K562 (cell line): Measurements from ENCODE around the gene ACO2.

Experiments used
- CREB1 ChIP-seq, 2 experiments: sonication (generic) in 1 of 2; formaldehyde crosslinking in 1 of 2; IDR thresholded peaks; 2 replicates each; pipeline versions ENCODE4 v1.6.1 to v1.8.0; 2012 to 2022; ENCODE audit warnings: inconsistent platforms in 1 of 2, mild to moderate bottlenecking in 1 of 2, missing genetic modification reagents in 1 of 2, moderate library complexity in 1 of 2
- EZH2 ChIP-seq: IDR thresholded peaks from 2 replicates; pipeline ENCODE4 v1.6.1; 2012; ENCODE audit warnings: low read depth, mild to moderate bottlenecking, inconsistent platforms, low read length, borderline replicate concordance
- MAFG ChIP-seq: fragments of 450-650 bp; conservative IDR thresholded peaks from 2 replicates; pipeline ENCODE4 v1.6.1; 2016; ENCODE audit warnings: missing genetic modification characterization, missing compliant biosample characterization
- NCOA4 ChIP-seq: fragments of 450-650 bp; IDR thresholded peaks from 2 replicates; pipeline ENCODE4 v1.6.1; 2018; ENCODE audit warnings: mild to moderate bottlenecking; ENCODE audit not compliant: partially characterized antibody
- NEUROD1 ChIP-seq: fragments of 150-350 bp; IDR thresholded peaks from 2 replicates; pipeline ENCODE4 v1.6.1; 2014; ENCODE audit warnings: borderline replicate concordance, low read length, low read depth; ENCODE audit not compliant: partially characterized antibody
- NR3C1 ChIP-seq: sonication (generic); formaldehyde crosslinking; IDR thresholded peaks from 2 replicates; pipeline ENCODE4 v1.8.1; 2022; ENCODE audit warnings: missing genetic modification reagents
- RCOR1 ChIP-seq, 2 experiments: IDR thresholded peaks; 2 replicates each; pipeline ENCODE4 v1.6.1; 2012; ENCODE audit warnings: low read depth in 2 of 2, low read length in 2 of 2, borderline replicate concordance in 1 of 2, improper control_type of control experiment in 1 of 2
- YY1 ChIP-seq, 3 experiments: IDR thresholded peaks; 2 replicates each; pipeline ENCODE4 v1.6.1; 2011; ENCODE audit warnings: low read length in 2 of 3, mild to moderate bottlenecking in 2 of 3, moderate library complexity in 2 of 3, borderline replicate concordance in 1 of 3, control low read depth in 1 of 3, low read depth in 1 of 3; ENCODE audit not compliant: insufficient read depth in 3 of 3, insufficient replicate concordance in 2 of 3, control insufficient read depth in 1 of 3, insufficient read length in 1 of 3; ENCODE audit errors: extremely low read depth in 1 of 3
- ZKSCAN1 ChIP-seq: fragments of 150-350 bp; IDR thresholded peaks from 2 replicates; pipeline ENCODE4 v1.6.1; 2016; ENCODE audit warnings: low read depth, low read length
- ZNF184 ChIP-seq: sonication (generic); formaldehyde crosslinking; IDR thresholded peaks from 2 replicates; pipeline ENCODE4 v1.5.0; 2020; ENCODE audit warnings: missing genetic modification reagents
- ZZZ3 ChIP-seq: fragments of 450-650 bp; IDR thresholded peaks from 2 replicates; pipeline ENCODE4 v1.6.1; 2016; ENCODE audit warnings: antibody characterized with exemption, mild to moderate bottlenecking, moderate library complexity
- TF ChIP-seq, protein P1 (sequence below), 3 experiments: IDR thresholded peaks in 2 of 3; conservative IDR thresholded peaks in 1 of 3; 2 replicates each; pipeline ENCODE4 v1.5.1; 2011 to 2012; ENCODE audit warnings: low read length in 3 of 3, mild to moderate bottlenecking in 3 of 3, control low read depth in 2 of 3, improper control_type of control experiment in 1 of 3, inconsistent platforms in 1 of 3, low read depth in 1 of 3, mixed read lengths in 1 of 3, moderate library complexity in 1 of 3; ENCODE audit not compliant: insufficient read depth in 2 of 3
- TF ChIP-seq, protein P2 (sequence below): fragments of 450-650 bp; formaldehyde crosslinking; IDR thresholded peaks from 2 replicates; pipeline ENCODE4 v1.4.0; 2022; ENCODE audit warnings: missing genetic modification characterization
- TF ChIP-seq, protein P3 (sequence below): fragments of 250-450 bp; sonication (Bioruptor Pico); IDR thresholded peaks from 2 replicates; pipeline ENCODE4 v1.8.0; 2021; ENCODE audit warnings: moderate library complexity, mild to moderate bottlenecking, inconsistent platforms

DNA sequence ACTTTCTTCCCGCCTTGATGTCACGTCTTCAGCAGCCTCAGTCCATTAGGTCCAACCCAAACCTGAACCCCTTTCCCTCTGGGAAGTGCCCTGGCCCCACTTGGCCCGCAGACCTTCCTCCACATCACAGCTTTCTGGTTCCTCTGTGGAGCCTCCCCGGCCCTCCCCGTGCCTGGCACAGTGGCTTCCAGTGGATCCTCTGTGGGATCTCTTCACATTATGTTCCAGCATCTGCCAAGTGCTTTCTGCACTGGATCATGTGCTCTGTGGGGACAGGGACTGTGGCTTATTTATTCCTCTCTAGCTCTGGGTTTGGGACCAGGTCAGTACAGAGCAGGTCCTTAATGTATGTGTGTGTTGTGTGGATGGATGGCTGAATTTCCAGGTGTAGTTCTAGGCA, 44.5 kb downstream of the ACO2 start:
- no peak for TF ChIP-seq RCOR1 (IDR thresholded peaks at IDR 0.05; ENCODE audit: borderline replicate concordance in 1 of 2, low read depth in 2 of 2, low read length in 2 of 2)
- TF ChIP-seq EZH2, result no peak
- TF ChIP-seq NR3C1 (CRISPR knock-in tag), result no peak
- TF ChIP-seq, protein P1, sequence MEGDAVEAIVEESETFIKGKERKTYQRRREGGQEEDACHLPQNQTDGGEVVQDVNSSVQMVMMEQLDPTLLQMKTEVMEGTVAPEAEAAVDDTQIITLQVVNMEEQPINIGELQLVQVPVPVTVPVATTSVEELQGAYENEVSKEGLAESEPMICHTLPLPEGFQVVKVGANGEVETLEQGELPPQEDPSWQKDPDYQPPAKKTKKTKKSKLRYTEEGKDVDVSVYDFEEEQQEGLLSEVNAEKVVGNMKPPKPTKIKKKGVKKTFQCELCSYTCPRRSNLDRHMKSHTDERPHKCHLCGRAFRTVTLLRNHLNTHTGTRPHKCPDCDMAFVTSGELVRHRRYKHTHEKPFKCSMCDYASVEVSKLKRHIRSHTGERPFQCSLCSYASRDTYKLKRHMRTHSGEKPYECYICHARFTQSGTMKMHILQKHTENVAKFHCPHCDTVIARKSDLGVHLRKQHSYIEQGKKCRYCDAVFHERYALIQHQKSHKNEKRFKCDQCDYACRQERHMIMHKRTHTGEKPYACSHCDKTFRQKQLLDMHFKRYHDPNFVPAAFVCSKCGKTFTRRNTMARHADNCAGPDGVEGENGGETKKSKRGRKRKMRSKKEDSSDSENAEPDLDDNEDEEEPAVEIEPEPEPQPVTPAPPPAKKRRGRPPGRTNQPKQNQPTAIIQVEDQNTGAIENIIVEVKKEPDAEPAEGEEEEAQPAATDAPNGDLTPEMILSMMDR (IDR thresholded peaks at IDR 0.05 in 2 of 3, conservative IDR thresholded peaks at IDR 0.05 in 1 of 3; ENCODE audit: insufficient read depth in 2 of 3, low read depth in 1 of 3, low read length in 3 of 3), result no peak
- TF ChIP-seq, protein P2, sequence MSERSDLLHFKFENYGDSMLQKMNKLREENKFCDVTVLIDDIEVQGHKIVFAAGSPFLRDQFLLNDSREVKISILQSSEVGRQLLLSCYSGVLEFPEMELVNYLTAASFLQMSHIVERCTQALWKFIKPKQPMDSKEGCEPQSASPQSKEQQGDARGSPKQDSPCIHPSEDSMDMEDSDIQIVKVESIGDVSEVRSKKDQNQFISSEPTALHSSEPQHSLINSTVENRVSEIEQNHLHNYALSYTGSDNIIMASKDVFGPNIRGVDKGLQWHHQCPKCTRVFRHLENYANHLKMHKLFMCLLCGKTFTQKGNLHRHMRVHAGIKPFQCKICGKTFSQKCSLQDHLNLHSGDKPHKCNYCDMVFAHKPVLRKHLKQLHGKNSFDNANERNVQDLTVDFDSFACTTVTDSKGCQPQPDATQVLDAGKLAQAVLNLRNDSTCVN (CRISPR knock-in tag), result no peak
- TF ChIP-seq CREB1 (IDR thresholded peaks at IDR 0.05), result no peak
- no peak for TF ChIP-seq CREB1 (CRISPR knock-in tag; IDR thresholded peaks at IDR 0.05)
- TF ChIP-seq ZZZ3, result no peak
- no peak for TF ChIP-seq YY1 (IDR thresholded peaks at IDR 0.05; ENCODE audit: borderline replicate concordance in 1 of 3, control insufficient read depth in 1 of 3, extremely low read depth in 1 of 3, insufficient read depth in 3 of 3, insufficient read length in 1 of 3, insufficient replicate concordance in 2 of 3, low read depth in 1 of 3, low read length in 2 of 3)
- no peak for TF ChIP-seq NEUROD1
- TF ChIP-seq MAFG (tag), result no peak
- TF ChIP-seq, protein P3, sequence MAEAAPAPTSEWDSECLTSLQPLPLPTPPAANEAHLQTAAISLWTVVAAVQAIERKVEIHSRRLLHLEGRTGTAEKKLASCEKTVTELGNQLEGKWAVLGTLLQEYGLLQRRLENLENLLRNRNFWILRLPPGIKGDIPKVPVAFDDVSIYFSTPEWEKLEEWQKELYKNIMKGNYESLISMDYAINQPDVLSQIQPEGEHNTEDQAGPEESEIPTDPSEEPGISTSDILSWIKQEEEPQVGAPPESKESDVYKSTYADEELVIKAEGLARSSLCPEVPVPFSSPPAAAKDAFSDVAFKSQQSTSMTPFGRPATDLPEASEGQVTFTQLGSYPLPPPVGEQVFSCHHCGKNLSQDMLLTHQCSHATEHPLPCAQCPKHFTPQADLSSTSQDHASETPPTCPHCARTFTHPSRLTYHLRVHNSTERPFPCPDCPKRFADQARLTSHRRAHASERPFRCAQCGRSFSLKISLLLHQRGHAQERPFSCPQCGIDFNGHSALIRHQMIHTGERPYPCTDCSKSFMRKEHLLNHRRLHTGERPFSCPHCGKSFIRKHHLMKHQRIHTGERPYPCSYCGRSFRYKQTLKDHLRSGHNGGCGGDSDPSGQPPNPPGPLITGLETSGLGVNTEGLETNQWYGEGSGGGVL (CRISPR knock-in tag), result no peak
- TF ChIP-seq NCOA4, result no peak
- no peak for TF ChIP-seq ZNF184 (CRISPR knock-in tag)
- no peak for TF ChIP-seq ZKSCAN1
